Kidney (tissue), 14 donors: ENCODE data around the gene NFU1. TPM values are rescaled to one million over a fixed set of nuclear protein-coding genes. Genes with fewer than 3 reads are reported as not detected.

Source experiments
- DNase-seq, 5 donors: peaks; one replicate each; pipeline ENCODE4 v3.0.0-alpha.2; 2013 to 2020
- FAIRE-seq: peaks from 2 replicates; lab custom pipeline; 2012; peaks lifted over from hg19 to GRCh38; lab: Jason Lieb, UNC
- H3K27ac ChIP-seq, 2 donors: one replicate each; pipeline ENCODE4 v1.7.0; 2013; ENCODE audit warnings: low read depth in 2 of 2, low read length in 2 of 2, inconsistent platforms in 1 of 2
- H3K27me3 ChIP-seq: one replicate; pipeline ENCODE4 v1.7.1; 2013; ENCODE audit warnings: low read length, inconsistent platforms; ENCODE audit not compliant: control insufficient read depth, insufficient read depth
- H3K36me3 ChIP-seq, 3 donors: one replicate each; pipeline versions ENCODE4 v1.7.0 to v1.7.1; 2013; ENCODE audit warnings: low read length in 3 of 3, control low read depth in 1 of 3, inconsistent platforms in 1 of 3; ENCODE audit not compliant: insufficient read depth in 3 of 3, control insufficient read depth in 2 of 3
- H3K4me1 ChIP-seq, 3 donors: one replicate each; pipeline versions ENCODE4 v1.7.0 to v1.7.1; 2013; ENCODE audit warnings: low read length in 3 of 3, inconsistent platforms in 1 of 3, low read depth in 1 of 3; ENCODE audit not compliant: control insufficient read depth in 2 of 3, insufficient read depth in 2 of 3
- H3K4me3 ChIP-seq, 3 donors: one replicate each; pipeline versions ENCODE4 v1.7.0 to v1.8.1; 2013; ENCODE audit warnings: low read length in 3 of 3, control low read depth in 1 of 3, inconsistent platforms in 1 of 3
- H3K9ac ChIP-seq, 3 donors: one replicate each; pipeline versions ENCODE4 v1.7.0 to v1.7.1; 2013; ENCODE audit warnings: low read length in 3 of 3, control low read depth in 1 of 3, inconsistent platforms in 1 of 3
- H3K9me3 ChIP-seq, 3 donors: one replicate each; pipeline versions ENCODE4 v1.7.0 to v1.7.1; 2013; ENCODE audit warnings: low read length in 3 of 3, control low read depth in 1 of 3, inconsistent platforms in 1 of 3; ENCODE audit not compliant: control insufficient read depth in 2 of 3, insufficient read depth in 1 of 3
- CTCF ChIP-seq: IDR thresholded peaks from 3 replicates; pipeline ENCODE4 v1.5.1; 2012; ENCODE audit warnings: mild to moderate bottlenecking, moderate library complexity, borderline replicate concordance; ENCODE audit not compliant: insufficient read depth; ENCODE audit errors: extremely low read depth
- intact Hi-C: fragments of 100-400 bp; cut with DNase I; formaldehyde crosslinking; loops from one replicate; pipeline ENCODE4 v1.11.1; 2022
- polyA plus RNA-seq: library from polyadenylated mRNA; stranded (reverse); fragments of 350-450 nt; fragmentation: Illumina TruSeq; extraction: RNeasy Lipid Tissue Mini Kit (QIAGEN cat#74804); gene quantifications from one replicate; pipeline ENCODE4 v1.2.3, GENCODE V29; 2014; ENCODE audit warnings: low read depth, low replicate concordance; ENCODE audit not compliant: insufficient read depth
- total RNA-seq: library from RNA; stranded (reverse); fragmentation: NEBNext Ultra II Directional; extraction: Animal tissue kit (Norgen Biotek cat#: 25700); gene quantifications from one replicate; pipeline ENCODE4 v1.2.1, GENCODE V29; 2021
- donor health status: control.
- donor health status: control.
- donor health status: control.
- donor health status: control.
- donor health status: control.
- donor health status: DM: yes; HTN: yes; CAD: no.
- donor health status: Normal renal cell carcinoma (clear cell type).

The NFU1 gene
- total and polyA plus RNA-seq, 2 donors from 2014 or later = 40.2 to 120 TPM

GRCh38 chr2:69348781-69349180, 88.5 kb downstream of the NFU1 start:
- Histone ChIP-seq H3K4me3 (no peak overlapping the region), H3K4me1 (no peaks in the 10 kb centered on the region)
- intact Hi-C loops = no loop called here

More at GRCh38 chr2:69348781-69349180, 88.5 kb downstream of the NFU1 start:
- TF ChIP-seq CTCF = no peak
- H3K9ac ChIP-seq = no peak overlapping the region
- peaks cover 15 to 35% (median 16%) of the 10 kb centered on the region in 3 donors for H3K36me3 ChIP-seq
- no peaks in the 10 kb centered on the region for H3K27me3 ChIP-seq
- FAIRE-seq (no peak), DNase-seq (no peak)
- H3K9me3 ChIP-seq = no peaks in the 10 kb centered on the region
- H3K27ac ChIP-seq = no peak overlapping the region

Other genes with a start within 250 kb of the NFU1 start
- gene GFPT1, start 50.2 kb downstream of the NFU1 start, total RNA-seq = 43.1 TPM
- gene GFPT1, start 50.2 kb downstream of the NFU1 start, polyA plus RNA-seq = 9.5 TPM
- 93.7 TPM for gene AAK1, start 206.3 kb upstream of the NFU1 start, total RNA-seq
- gene AAK1, start 206.3 kb upstream of the NFU1 start, polyA plus RNA-seq = 25.8 TPM